Stimulated activated CD8-positive, alpha-beta memory T cell treated with anti-CD3 and anti-CD28 coated beads, Interleukin-4, amount 100 ng/mL, for 1 hour (primary cell): Measurements from ENCODE around the gene CRB1.

Experiments used
- DNase-seq, 2 donors: peaks; one replicate each; pipeline ENCODE4 v3.0.0-alpha.2; 2020; ENCODE audit warnings: low read depth in 2 of 2, low spot score in 1 of 2

Gene CRB1

GRCh38 chr1:197268012-197268411 lies at the start of gene CRB1:
Gene CRB1, plus strand, starts transcription at chr1:197268252. Its CDS starts 161 bp downstream, at chr1:197268413.
- no peak for DNase-seq

DNA sequence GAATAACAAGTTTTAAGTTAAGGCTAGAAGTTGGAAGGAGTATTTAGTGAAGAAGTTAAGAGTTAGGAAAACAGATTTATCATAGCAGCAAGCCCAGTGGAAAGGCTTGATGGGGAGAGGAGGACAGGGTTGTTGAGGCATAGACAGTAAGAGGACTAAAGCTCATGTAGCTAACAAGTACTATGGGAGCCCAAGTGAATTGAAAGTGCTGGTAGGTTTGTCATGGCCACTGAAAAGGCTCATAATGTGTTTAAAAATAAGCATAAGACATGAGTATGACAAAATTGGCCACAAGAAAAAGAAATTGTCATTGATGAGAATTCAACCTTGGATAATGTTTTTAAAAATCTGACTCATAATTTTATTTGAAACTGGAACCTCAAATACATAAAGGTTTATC lies 49.2 kb upstream of the CRB1 start:
- no peak for DNase-seq

DNA sequence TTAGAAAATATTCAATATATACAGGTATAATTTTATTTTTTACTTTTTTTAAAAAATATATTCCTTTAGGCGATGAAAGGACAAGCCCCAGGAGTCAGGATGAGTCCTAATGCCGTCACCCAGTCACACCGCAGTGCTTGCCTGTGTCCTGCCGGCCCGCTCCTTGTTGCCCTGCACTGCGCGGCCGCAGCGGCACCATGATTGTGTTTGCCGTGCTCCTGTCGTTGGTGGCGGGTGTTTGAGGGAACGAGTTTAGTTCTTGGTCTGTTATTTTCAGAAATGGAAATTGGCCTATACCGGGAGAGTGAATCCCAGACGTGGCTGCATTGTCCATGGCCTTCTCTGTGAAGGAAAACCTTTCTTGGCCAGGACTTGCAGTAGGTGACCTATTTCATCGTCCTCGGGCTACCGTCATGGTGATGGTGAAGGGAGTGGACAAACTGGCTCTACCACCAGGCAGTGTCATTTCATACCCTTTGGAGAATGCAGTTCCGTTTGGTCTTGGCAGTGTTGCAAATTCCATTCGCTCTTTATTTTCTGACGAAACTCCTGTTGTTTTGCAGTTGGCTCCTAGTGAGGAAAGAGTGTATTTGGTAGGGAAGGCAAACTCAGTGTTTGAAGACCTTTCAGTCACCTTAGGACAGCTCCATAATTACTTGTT lies 45.9 kb upstream of the CRB1 start:
- no peak for DNase-seq

GRCh38 chr1:197222780-197223179 lies 45.3 kb upstream of the CRB1 start:
- no peak for DNase-seq

- no peak for DNase-seq
These were observed 43.9 kb upstream of the CRB1 start for GRCh38 chr1:197224160-197224559.

GRCh38 chr1:197225611-197226010 lies 42.4 kb upstream of the CRB1 start:
- DNase-seq, result no peak

GRCh38 chr1:197234581-197234980 lies 33.5 kb upstream of the CRB1 start:
- no peak for DNase-seq

DNA sequence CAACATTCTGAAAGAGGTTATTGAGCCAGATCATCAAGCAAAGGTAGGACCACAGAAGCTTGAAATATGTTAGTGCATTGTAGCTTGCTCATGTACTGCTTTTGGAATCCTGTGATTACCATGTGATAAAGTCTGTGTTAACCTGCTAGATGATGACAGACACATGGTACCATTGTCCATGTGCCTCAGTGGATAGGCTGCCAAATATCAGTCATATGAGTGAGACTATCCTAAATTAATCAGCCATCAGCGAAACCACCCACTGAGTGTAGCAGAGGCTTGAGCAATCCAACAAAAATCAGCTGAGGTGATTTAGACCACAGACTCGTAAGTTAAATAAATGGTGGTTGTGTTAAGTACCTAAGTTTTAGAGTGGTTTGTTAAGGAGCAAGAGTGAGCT lies 32.7 kb upstream of the CRB1 start:
- DNase-seq, result no peak

- DNase-seq, result no peak
These were observed 20.6 kb upstream of the CRB1 start for GRCh38 chr1:197247465-197247864.

GRCh38 chr1:197249324-197249723 lies 18.7 kb upstream of the CRB1 start:
- DNase-seq, result no peak

- DNase-seq, result no peak
These were observed 17.4 kb upstream of the CRB1 start for GRCh38 chr1:197250616-197251015.

GRCh38 chr1:197252973-197253372 lies 15.1 kb upstream of the CRB1 start:
- DNase-seq, result no peak

- no peak for DNase-seq
These were observed 13.2 kb upstream of the CRB1 start for GRCh38 chr1:197254866-197255265.

- DNase-seq, result no peak
These were observed 3.0 kb upstream of the CRB1 start for GRCh38 chr1:197264936-197265567.

GRCh38 chr1:197269053-197269452 lies 1.0 kb downstream of the CRB1 start:
- no peak for DNase-seq

DNA sequence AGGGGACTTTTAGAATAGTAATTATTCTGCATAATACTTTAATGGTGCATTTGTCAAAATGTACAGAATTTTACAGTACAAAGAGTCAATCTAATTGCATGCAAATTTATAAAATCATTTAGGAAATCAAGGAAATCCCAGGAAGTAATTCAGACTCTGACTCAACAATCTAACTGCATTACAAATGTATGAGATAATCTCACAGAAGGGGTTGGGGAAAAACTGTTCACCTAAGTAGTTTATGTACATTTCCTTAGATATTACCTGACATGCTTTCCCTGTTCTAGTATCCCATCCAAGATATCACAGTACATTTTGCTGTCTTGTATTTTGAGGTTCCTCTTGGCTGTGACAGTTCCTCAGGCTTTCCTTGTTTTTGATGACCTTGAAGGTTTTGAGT lies 4.7 kb downstream of the CRB1 start:
- DNase-seq, result no peak

- no peak for DNase-seq
These were observed 9.1 kb downstream of the CRB1 start for GRCh38 chr1:197277166-197277565.

GRCh38 chr1:197284325-197284724 lies 16.3 kb downstream of the CRB1 start:
- no peak for DNase-seq

GRCh38 chr1:197284966-197285365 lies 16.9 kb downstream of the CRB1 start:
- no peak for DNase-seq

- no peak for DNase-seq
These were observed 17.6 kb downstream of the CRB1 start for GRCh38 chr1:197285526-197286205.

DNA sequence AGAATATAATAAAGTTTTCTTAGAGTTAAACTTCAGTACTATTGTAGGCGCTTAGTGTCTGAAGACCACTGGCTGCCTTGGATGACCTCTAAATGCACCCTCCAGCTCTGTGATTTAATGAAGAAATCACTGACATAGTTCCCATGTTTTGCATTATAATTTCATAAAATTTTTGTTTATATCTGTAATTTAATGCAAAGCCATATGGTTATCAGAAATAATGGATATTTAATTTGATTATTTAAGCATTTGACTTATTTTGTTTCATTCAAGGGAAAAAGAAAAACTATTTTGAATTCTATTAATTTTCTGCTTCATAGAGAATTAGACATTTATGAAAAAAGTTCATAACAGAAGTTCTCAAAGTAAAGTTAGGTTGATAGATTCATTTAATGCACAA lies 18.6 kb downstream of the CRB1 start:
- no peak for DNase-seq

DNA sequence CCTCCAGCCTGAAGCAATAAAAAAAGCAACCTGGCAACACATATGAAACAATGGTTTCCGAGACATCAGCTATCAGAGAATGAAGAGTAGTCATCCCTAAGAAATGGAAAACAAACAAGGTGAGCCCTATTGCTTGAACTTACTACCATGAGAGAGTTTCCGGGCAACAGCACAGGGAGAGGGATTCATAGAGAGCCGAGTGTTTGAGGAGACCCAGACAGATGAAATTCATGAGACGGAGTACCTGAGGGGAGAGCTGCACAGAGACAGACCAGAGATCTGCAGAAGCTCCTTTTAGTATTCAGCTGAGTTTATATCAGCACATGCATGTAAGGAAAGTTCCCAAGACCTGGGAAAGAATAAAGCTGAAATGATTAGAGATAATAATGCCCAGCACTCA lies 19.8 kb downstream of the CRB1 start:
- no peak for DNase-seq

DNA sequence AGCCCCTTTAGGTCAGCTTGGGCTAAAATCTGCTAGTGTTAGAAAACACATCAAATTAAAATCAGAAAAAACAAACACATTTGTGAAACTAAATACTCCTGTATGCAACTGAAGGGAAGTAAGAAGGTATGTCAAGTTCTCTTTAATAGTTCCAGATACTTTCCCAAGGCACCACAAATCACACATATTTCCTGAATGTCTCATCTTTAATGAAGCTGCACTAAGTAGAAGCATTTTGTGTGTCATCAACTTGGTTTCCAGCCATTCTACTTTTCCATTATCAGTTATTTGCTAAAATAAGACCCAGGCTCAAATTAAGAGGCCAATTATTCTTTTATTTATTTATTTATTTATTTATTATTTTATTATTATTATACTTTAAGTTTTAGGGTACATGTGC lies 34.7 kb downstream of the CRB1 start:
- DNase-seq, result no peak
